CD14-positive monocyte (primary cell): Measurements from ENCODE around the gene HUWE1. TPM values are rescaled to one million over a fixed set of nuclear protein-coding genes. Genes with fewer than 3 reads are reported as not detected.

ENCODE experiments used
- DNase-seq, 3 donors: peaks; one replicate each; pipeline ENCODE4 v3.0.0-alpha.2; 2011 to 2022
- H2AFZ ChIP-seq: 2 replicates; pipeline ENCODE4 v1.6.0; 2012; ENCODE audit warnings: mild to moderate bottlenecking, low read depth, low read length, inconsistent platforms; ENCODE audit not compliant: insufficient read depth, poor library complexity, severe bottlenecking
- H3K27ac ChIP-seq, 2 donors: 1 replicate in 1 of 2; 2 replicates in 1 of 2; pipeline ENCODE4 v1.5.1; 2012 to 2013; ENCODE audit warnings: low read length in 2 of 2, control low read depth in 1 of 2, inconsistent platforms in 1 of 2, low read depth in 1 of 2, mild to moderate bottlenecking in 1 of 2
- H3K27me3 ChIP-seq, 2 donors: one replicate each; pipeline versions ENCODE4 v1.6.0 to v1.6.1; 2011 to 2013; ENCODE audit warnings: low read length in 2 of 2; ENCODE audit not compliant: control insufficient read depth in 2 of 2, insufficient read depth in 2 of 2
- H3K36me3 ChIP-seq, 2 donors: replicated peaks in 1 of 2; 1 replicate in 1 of 2; 2 replicates in 1 of 2; pipeline versions ENCODE4 v1.5.1 to v1.6.1; 2012 to 2013; ENCODE audit warnings: low read length in 2 of 2, control low read depth in 1 of 2, inconsistent platforms in 1 of 2, mild to moderate bottlenecking in 1 of 2; ENCODE audit not compliant: insufficient read depth in 2 of 2, control insufficient read depth in 1 of 2
- H3K4me1 ChIP-seq, 2 donors: 1 replicate in 1 of 2; 2 replicates in 1 of 2; pipeline versions ENCODE4 v1.5.1 to v1.6.1; 2012 to 2013; ENCODE audit warnings: low read length in 2 of 2, control low read depth in 1 of 2, inconsistent platforms in 1 of 2, mild to moderate bottlenecking in 1 of 2, moderate library complexity in 1 of 2; ENCODE audit not compliant: insufficient read depth in 2 of 2, control insufficient read depth in 1 of 2
- H3K4me2 ChIP-seq: replicated peaks from 2 replicates; pipeline ENCODE3; 2012; ENCODE audit warnings: low read length, moderate library complexity, mild to moderate bottlenecking; ENCODE audit not compliant: poor library complexity, severe bottlenecking; ENCODE audit errors: extremely low read depth
- H3K4me3 ChIP-seq, 3 experiments: fragments of 200-600 bp in 1 of 3; sonication (generic) in 1 of 3; replicated peaks in 1 of 3; 1 replicate in 2 of 3; 2 replicates in 1 of 3; pipeline ENCODE4 v1.5.1; 2011 to 2013; ENCODE audit warnings: low read length in 3 of 3, mild to moderate bottlenecking in 3 of 3, control low read depth in 2 of 3, low read depth in 2 of 3, inconsistent platforms in 1 of 3, moderate library complexity in 1 of 3
- H3K79me2 ChIP-seq: 2 replicates; pipeline ENCODE4 v1.6.0; 2012; ENCODE audit warnings: mild to moderate bottlenecking, control low read depth, inconsistent platforms, low read length, moderate library complexity; ENCODE audit not compliant: insufficient read depth
- H3K9ac ChIP-seq: 2 replicates; pipeline ENCODE4 v1.6.0; 2017; ENCODE audit warnings: low read length, mild to moderate bottlenecking; ENCODE audit not compliant: insufficient read depth, poor library complexity, severe bottlenecking
- H3K9me3 ChIP-seq, 2 donors: replicated peaks in 1 of 2; 1 replicate in 1 of 2; 2 replicates in 1 of 2; pipeline versions ENCODE4 v1.5.1 to v1.6.1; 2012 to 2013; ENCODE audit warnings: low read length in 2 of 2, control low read depth in 1 of 2; ENCODE audit not compliant: control insufficient read depth in 1 of 2, insufficient read depth in 1 of 2
- H4K20me1 ChIP-seq: 2 replicates; pipeline ENCODE4 v1.6.0; 2012; ENCODE audit warnings: mild to moderate bottlenecking, low read length, control low read depth, moderate library complexity; ENCODE audit not compliant: insufficient read depth
- H3K27ac Mint-ChIP-seq, 7 donors: one replicate each; pipeline ENCODE4 v1.8.0; 2020; ENCODE audit warnings: mild to moderate bottlenecking in 7 of 7, mixed read lengths in 7 of 7, moderate library complexity in 6 of 7, inconsistent platforms in 2 of 7
- H3K27me3 Mint-ChIP-seq, 3 donors: one replicate each; pipeline ENCODE4 v1.8.0; 2021 to 2022; ENCODE audit warnings: low read depth in 3 of 3, mild to moderate bottlenecking in 3 of 3, mixed read lengths in 3 of 3, moderate library complexity in 3 of 3, inconsistent platforms in 1 of 3
- H3K36me3 Mint-ChIP-seq, 2 donors: one replicate each; pipeline ENCODE4 v1.8.0; 2020; ENCODE audit warnings: mixed read lengths in 2 of 2, inconsistent platforms in 1 of 2, mild to moderate bottlenecking in 1 of 2
- H3K4me1 Mint-ChIP-seq: one replicate; pipeline ENCODE4 v1.8.0; 2020; ENCODE audit warnings: mild to moderate bottlenecking, mixed read lengths
- H3K4me3 Mint-ChIP-seq, 2 donors: one replicate each; pipeline ENCODE4 v1.8.0; 2020; ENCODE audit warnings: mild to moderate bottlenecking in 2 of 2, mixed read lengths in 2 of 2, moderate library complexity in 1 of 2
- H3K9me3 Mint-ChIP-seq, 7 donors: one replicate each; pipeline ENCODE4 v1.8.0; 2020 to 2022; ENCODE audit warnings: mixed read lengths in 7 of 7, mild to moderate bottlenecking in 6 of 7, moderate library complexity in 6 of 7, inconsistent platforms in 2 of 7
- CTCF ChIP-seq: fragments of 200-600 bp; IDR thresholded peaks from one replicate; pipeline ENCODE4 v1.8.0; 2022; ENCODE audit warnings: antibody characterized with exemption, mild to moderate bottlenecking
- WGBS: methylation state at CpG from one replicate; pipeline ENCODE4 v1.1.5; 2013; ENCODE audit warnings: missing lambda C conversion rate; ENCODE audit not compliant: insufficient coverage; 5-methylcytosine and 5-hydroxymethylcytosine counted together
- intact Hi-C, 2 donors: fragments of 100-400 bp; cut with micrococcal nuclease; formaldehyde crosslinking; loops; one replicate each; pipeline versions ENCODE4 v1.15.0 to v1.15.1; 2023
- polyA minus RNA-seq: library from RNA; depleted of rRNA, polyadenylated mRNA; stranded (reverse); fragments of >200 nt; gene quantifications from 2 replicates; pipeline ENCODE4 v1.2.3, GENCODE V29; 2012
- polyA plus RNA-seq, 3 donors: library from polyadenylated mRNA; depleted of rRNA in 1 of 3; unstranded in 2 of 3; stranded (reverse) in 1 of 3; fragments of 300-500 nt in 2 of 3; fragments of >200 nt in 1 of 3; fragmentation: Illumina TruSeq in 2 of 3; gene quantifications; 1 replicate in 2 of 3; 2 replicates in 1 of 3; pipeline ENCODE4 v1.2.3, GENCODE V29; 2012 to 2021
- total RNA-seq, 12 experiments: library from RNA in 1 of 12; stranded (reverse) in 1 of 12; fragments of 120-200 nt in 1 of 12; gene quantifications; one replicate each; pipeline ENCODE4 v1.2.4 and lab custom pipeline; 2013 to 2026; ENCODE audit warnings: mixed read lengths in 6 of 12, inconsistent platforms in 1 of 12

The HUWE1 gene
- 34.4 TPM for total RNA-seq (2013)
- 10 to 100 TPM in 1 of 3 donors, 1 to 10 TPM in 2; 1.8 to 31.1 (median 4.3) TPM for polyA plus RNA-seq
- 39.3 and 50.4 TPM in 2 replicates for polyA minus RNA-seq
- 149 to 450 (median 228) reads per million in 11 experiments for total RNA-seq (lab: John Stamatoyannopoulos, UW)

GRCh38 chrX:53686151-53686885 lies at the start of gene HUWE1:
Gene HUWE1, minus strand, starts transcription at chrX:53686719. Its CDS starts 32,612 bp downstream, at chrX:53654107.
- Histone ChIP-seq H3K27me3 (no peaks in the 10 kb centered on the region), H3K9ac (peak within 1 kb of the TSS; percentile 78), H3K4me2 (peak within 1 kb of the TSS; percentile 82), H3K27ac (peak within 1 kb of the TSS; percentile 56 to 69), H3K36me3 (peaks cover 3 to 4% of the 10 kb centered on the region in 2 donors), H3K79me2 (peaks cover 35% of the 10 kb centered on the region), H2AFZ (peak within 1 kb of the TSS; percentile 82), H3K4me1 (peaks cover 22 to 28% of the 10 kb centered on the region in 2 donors), H3K9me3 (no peaks in the 10 kb centered on the region), H3K4me3 (peak within 1 kb of the TSS; percentile 60 to 79 (median 73)), H4K20me1 (no peaks in the 10 kb centered on the region)
- H3K4me3 Mint-ChIP-seq = peak within 1 kb of the TSS; percentile 87 to 93
- DNase-seq = peak; percentile 38 to 45 (median 40)
- intact Hi-C loops = loop anchor here (10.0 kb wide), 3 partner anchors 358 to 1118 kb away; partner anchors contain the start of genes GNL3L (in 1 of the 2), MAGED2 (in 1 of the 2) and PHF8 (in 1 of the 2)
- WGBS = 0% methylated on average over 26 of the region's 61 CpGs
- peaks cover 0 to 29% (median 7%) of the 10 kb centered on the region in 7 donors for H3K9me3 Mint-ChIP-seq
- peaks cover 2 to 21% (median 3%) of the 10 kb centered on the region in 3 donors for H3K27me3 Mint-ChIP-seq
- peaks cover 29% of the 10 kb centered on the region for H3K4me1 Mint-ChIP-seq
- peak within 1 kb of the TSS; percentile 50 to 90 (median 86) for H3K27ac Mint-ChIP-seq
- peaks cover 4 to 5% of the 10 kb centered on the region in 2 donors for H3K36me3 Mint-ChIP-seq
- TF ChIP-seq CTCF = no peak

- no peak overlapping the region for H3K4me3 Mint-ChIP-seq
- no peaks in the 10 kb centered on the region for H3K4me1 Mint-ChIP-seq
- Histone ChIP-seq H4K20me1 (no peaks in the 10 kb centered on the region), H3K9me3 (no peaks in the 10 kb centered on the region), H3K9ac (no peak overlapping the region), H3K36me3 (no peaks in the 10 kb centered on the region), H2AFZ (no peak overlapping the region), H3K79me2 (no peaks in the 10 kb centered on the region), H3K27ac (no peak overlapping the region), H3K4me2 (no peak overlapping the region), H3K4me3 (no peak overlapping the region), H3K27me3 (no peaks in the 10 kb centered on the region), H3K4me1 (no peaks in the 10 kb centered on the region)
- TF ChIP-seq CTCF = no peak
- WGBS = no CpG with 5 or more reads among the region's 2 CpGs
- no peak for DNase-seq
- peaks cover 0 to 3% (median 0%) of the 10 kb centered on the region in 3 donors for H3K27me3 Mint-ChIP-seq
- peaks cover 0 to 4% (median 3%) of the 10 kb centered on the region in 7 donors for H3K9me3 Mint-ChIP-seq
- intact Hi-C loops = no loop called here
- no peak overlapping the region for H3K27ac Mint-ChIP-seq
- no peaks in the 10 kb centered on the region for H3K36me3 Mint-ChIP-seq
Observed at GRCh38 chrX:53732797-53733196, 46.3 kb upstream of the HUWE1 start.
